OCI-LY1 (cell line): ENCODE measurements around the gene ZEB1.

Source experiments
- EZH2 ChIP-seq: fragments of 200-600 bp; sonication (generic), shearing (Covaris generic); IDR thresholded peaks from 2 replicates; pipeline ENCODE4 v1.8.0; 2017; ENCODE audit warnings: borderline replicate concordance, mixed run types, mild to moderate bottlenecking, antibody characterized with exemption, low read length, moderate library complexity, mixed read lengths
- TF ChIP-seq, protein P1 (sequence below): fragments of 200-600 bp; sonication (generic), shearing (Covaris generic); IDR thresholded peaks from 2 replicates; pipeline ENCODE4 v1.5.1; 2017; ENCODE audit warnings: mild to moderate bottlenecking, antibody characterized with exemption, low read length, moderate library complexity, mixed read lengths

DNA sequence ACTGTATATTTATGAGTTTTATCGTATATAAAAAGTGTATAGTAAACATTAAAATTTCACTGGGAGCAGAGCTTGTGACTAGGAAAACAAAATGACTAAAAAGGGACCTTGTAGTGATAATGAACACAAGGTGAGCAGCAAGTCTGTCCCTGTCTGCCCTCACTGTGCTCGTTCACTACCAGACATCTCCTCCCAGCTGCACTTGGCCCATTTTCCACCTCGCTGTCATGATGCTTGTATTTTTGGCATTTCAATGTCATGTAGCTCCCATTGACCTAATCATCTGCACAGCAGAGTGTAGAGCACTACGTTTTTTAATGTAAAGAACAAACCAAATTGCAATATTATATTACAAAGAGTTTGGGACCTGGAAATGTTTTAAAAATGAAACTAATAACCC is 207.2 kb downstream of the ZEB1 start:
- TF ChIP-seq, protein P1, sequence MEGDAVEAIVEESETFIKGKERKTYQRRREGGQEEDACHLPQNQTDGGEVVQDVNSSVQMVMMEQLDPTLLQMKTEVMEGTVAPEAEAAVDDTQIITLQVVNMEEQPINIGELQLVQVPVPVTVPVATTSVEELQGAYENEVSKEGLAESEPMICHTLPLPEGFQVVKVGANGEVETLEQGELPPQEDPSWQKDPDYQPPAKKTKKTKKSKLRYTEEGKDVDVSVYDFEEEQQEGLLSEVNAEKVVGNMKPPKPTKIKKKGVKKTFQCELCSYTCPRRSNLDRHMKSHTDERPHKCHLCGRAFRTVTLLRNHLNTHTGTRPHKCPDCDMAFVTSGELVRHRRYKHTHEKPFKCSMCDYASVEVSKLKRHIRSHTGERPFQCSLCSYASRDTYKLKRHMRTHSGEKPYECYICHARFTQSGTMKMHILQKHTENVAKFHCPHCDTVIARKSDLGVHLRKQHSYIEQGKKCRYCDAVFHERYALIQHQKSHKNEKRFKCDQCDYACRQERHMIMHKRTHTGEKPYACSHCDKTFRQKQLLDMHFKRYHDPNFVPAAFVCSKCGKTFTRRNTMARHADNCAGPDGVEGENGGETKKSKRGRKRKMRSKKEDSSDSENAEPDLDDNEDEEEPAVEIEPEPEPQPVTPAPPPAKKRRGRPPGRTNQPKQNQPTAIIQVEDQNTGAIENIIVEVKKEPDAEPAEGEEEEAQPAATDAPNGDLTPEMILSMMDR = no peak
- no peak for TF ChIP-seq EZH2
